Measurements from ENCODE around the gene KRT16.

DNA sequence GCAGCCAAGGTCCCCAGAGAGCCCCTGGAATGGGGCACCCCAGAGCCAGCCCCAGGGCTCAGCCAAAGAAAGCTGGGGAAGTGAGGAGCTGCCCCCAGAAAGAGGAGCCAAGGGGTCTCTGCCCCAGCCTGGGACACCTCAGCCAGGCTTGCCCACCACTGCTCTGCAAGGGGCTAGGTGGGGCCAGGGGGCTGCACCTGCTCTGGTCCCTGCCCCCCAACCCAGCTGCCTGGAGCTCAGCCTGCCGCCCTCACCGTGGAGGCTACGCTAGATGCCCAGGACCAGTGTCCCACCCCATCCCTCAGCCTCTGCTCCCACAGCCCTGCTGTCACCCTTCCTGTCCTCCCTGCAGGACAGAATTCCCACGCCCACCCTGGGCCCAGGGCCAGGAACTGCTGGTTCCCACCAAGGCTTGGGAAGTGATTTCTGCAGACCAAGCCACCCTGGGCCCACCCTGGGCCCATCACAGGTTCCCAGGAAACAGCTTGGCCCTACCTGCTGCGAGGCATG is 39.9 kb upstream of the KRT16 start:
- TF ChIP-seq CTCF (IDR thresholded peaks at IDR 0.05; ENCODE audit: insufficient read depth, low read depth, low read length) (no peak), EZH2 (IDR thresholded peaks at IDR 0.05; ENCODE audit: insufficient read depth, low read length) (no peak)
